Activated CD8-positive, alpha-beta T cell treated with anti-CD3 and anti-CD28 coated beads for 36 hours (primary cell): ENCODE data around the gene OXA1L. TPM values are rescaled to one million over a fixed set of nuclear protein-coding genes. Genes with fewer than 3 reads are reported as not detected.

Source experiments
- ATAC-seq: fragments of 200-7000 bp; cut with Tn5 transposase; one replicate; pipeline ENCODE4 v1.10.0; 2021; ENCODE audit warnings: mild to moderate bottlenecking, moderate library complexity
- CTCF ChIA-PET: fragments of 350-600 bp; sonication (Branson Sonifier 250); formaldehyde crosslinking; loops from one replicate; lab custom pipeline; 2021; ENCODE audit warnings: antibody characterized with exemption; lab: Charles Lee
- POLR2A ChIA-PET: fragments of 350-600 bp; sonication (Branson Sonifier 250); formaldehyde crosslinking; loops from one replicate; lab custom pipeline; 2021; ENCODE audit warnings: antibody characterized with exemption; lab: Charles Lee
- DNase-seq: peaks from one replicate; pipeline ENCODE4 v3.0.0-alpha.2; 2020
- H3K27ac Mint-ChIP-seq: one replicate; pipeline ENCODE4 v1.8.0; 2021; ENCODE audit warnings: mild to moderate bottlenecking, mixed read lengths
- H3K27me3 Mint-ChIP-seq: one replicate; pipeline ENCODE4 v1.8.0; 2021; ENCODE audit warnings: mixed read lengths
- H3K36me3 Mint-ChIP-seq: one replicate; pipeline ENCODE4 v1.8.0; 2021; ENCODE audit warnings: low read depth, mixed read lengths
- H3K4me1 Mint-ChIP-seq: one replicate; pipeline ENCODE4 v1.8.0; 2021; ENCODE audit warnings: low read depth, mixed read lengths
- H3K4me3 Mint-ChIP-seq: one replicate; pipeline ENCODE4 v1.8.0; 2021; ENCODE audit warnings: mild to moderate bottlenecking, moderate library complexity, mixed read lengths
- H3K9me3 Mint-ChIP-seq: one replicate; pipeline ENCODE4 v1.8.0; 2021; ENCODE audit warnings: mixed read lengths
- CTCF ChIP-seq: fragments of 200-600 bp; IDR thresholded peaks from one replicate; pipeline ENCODE4 v1.8.0; 2022; ENCODE audit warnings: antibody characterized with exemption, mild to moderate bottlenecking
- intact Hi-C: fragments of 100-400 bp; cut with micrococcal nuclease; formaldehyde crosslinking; loops from one replicate; pipeline ENCODE4 v1.10.0; 2022
- total RNA-seq, 2 experiments: library from RNA; stranded (reverse); gene quantifications; one replicate each; pipeline ENCODE4 v1.2.3, GENCODE V29; 2021

The OXA1L gene
- total RNA-seq, 2 experiments from 2014 or later: 134 to 140 TPM

- peaks cover 3% of the 10 kb centered on the region for H3K9me3 Mint-ChIP-seq
- ATAC-seq: no peak
- no peaks in the 10 kb centered on the region for H3K27me3 Mint-ChIP-seq
- intact Hi-C loops: no loop called here
- peaks cover 60% of the 10 kb centered on the region for H3K36me3 Mint-ChIP-seq
- ChIA-PET CTCF (interaction anchor here (0.7 to 4.8 kb wide), 7 partner anchors 56 to 209 kb away, joined by 3 to 38 read pairs (median 9); partner anchors contain the start of gene DAD1), POLR2A (interaction anchor here (0.6 to 3.6 kb wide), 18 partner anchors 10 to 1256 kb away, joined by 3 to 30 read pairs (median 5); partner anchors contain the start of genes DAD1, METTL3, MRPL52 and PPP1R3E)
- H3K27ac Mint-ChIP-seq: peak overlapping the region; percentile 98
- no peak for DNase-seq
- H3K4me3 Mint-ChIP-seq: peak overlapping the region; percentile 85
- no peak for TF ChIP-seq CTCF
- peaks cover 26% of the 10 kb centered on the region for H3K4me1 Mint-ChIP-seq
Observed at GRCh38 chr14:22767323-22767589, 768 bp downstream of the OXA1L start.

GRCh38 chr14:22768947-22769346 is 2.5 kb downstream of the OXA1L start:
- ATAC-seq: no peak
- no peak for TF ChIP-seq CTCF
- no peaks in the 10 kb centered on the region for H3K27me3 Mint-ChIP-seq
- no peak for DNase-seq
- no peak overlapping the region for H3K4me3 Mint-ChIP-seq
- peaks cover 26% of the 10 kb centered on the region for H3K4me1 Mint-ChIP-seq
- intact Hi-C loops: no loop called here
- ChIA-PET CTCF (interaction anchor here (4.8 kb wide), 1 partner anchor 198 kb away, joined by 38 read pairs; no protein-coding TSS in a partner anchor), POLR2A (no interaction called here)
- peaks cover 57% of the 10 kb centered on the region for H3K36me3 Mint-ChIP-seq
- no peak overlapping the region for H3K27ac Mint-ChIP-seq
- no peaks in the 10 kb centered on the region for H3K9me3 Mint-ChIP-seq

GRCh38 chr14:22769369-22769768 is 2.9 kb downstream of the OXA1L start:
- Mint-ChIP-seq H3K36me3 (peaks cover 57% of the 10 kb centered on the region), H3K4me1 (peaks cover 26% of the 10 kb centered on the region), H3K27me3 (no peaks in the 10 kb centered on the region), H3K27ac (no peak overlapping the region), H3K4me3 (no peak overlapping the region), H3K9me3 (no peaks in the 10 kb centered on the region)
- DNase-seq (no peak), ATAC-seq (no peak)
- intact Hi-C loops: no loop called here
- ChIA-PET CTCF (interaction anchor here (4.8 kb wide), 1 partner anchor 199 kb away, joined by 38 read pairs; no protein-coding TSS in a partner anchor), POLR2A (no interaction called here)
- no peak for TF ChIP-seq CTCF

- no peaks in the 10 kb centered on the region for H3K9me3 Mint-ChIP-seq
- CTCF ChIA-PET: no interaction called here
- H3K4me1 Mint-ChIP-seq: peaks cover 23% of the 10 kb centered on the region
- H3K27ac Mint-ChIP-seq: no peak overlapping the region
- H3K4me3 Mint-ChIP-seq: no peak overlapping the region
- ATAC-seq (no peak), DNase-seq (no peak)
- peaks cover 57% of the 10 kb centered on the region for H3K36me3 Mint-ChIP-seq
- POLR2A ChIA-PET: interaction anchor here (1.0 kb wide), 1 partner anchor 201 kb away, joined by 4 read pairs; no protein-coding TSS in a partner anchor
- TF ChIP-seq CTCF: no peak
- H3K27me3 Mint-ChIP-seq: no peaks in the 10 kb centered on the region
- intact Hi-C loops: no loop called here
Observed at GRCh38 chr14:22770481-22771187, 4.1 kb downstream of the OXA1L start.

- intact Hi-C loops: no loop called here
- Mint-ChIP-seq H3K27me3 (no peaks in the 10 kb centered on the region), H3K36me3 (peaks cover 44% of the 10 kb centered on the region), H3K9me3 (no peaks in the 10 kb centered on the region), H3K27ac (no peak overlapping the region), H3K4me3 (no peak overlapping the region), H3K4me1 (peaks cover 12% of the 10 kb centered on the region)
- DNase-seq (no peak), ATAC-seq (no peak)
- POLR2A ChIA-PET: interaction anchor here (0.6 to 1.2 kb wide), 2 partner anchors 14 to 88 kb away, joined by 3 read pairs; no protein-coding TSS in a partner anchor
- no peak for TF ChIP-seq CTCF
- CTCF ChIA-PET: no interaction called here
Observed at GRCh38 chr14:22772725-22773124, 6.2 kb downstream of the OXA1L start.
